HepG2 (cell line): ENCODE data around the gene CITED2. TPM values are rescaled to one million over a fixed set of nuclear protein-coding genes. Genes with fewer than 3 reads are reported as not detected.

ENCODE experiments used
- ATF1 ChIP-seq: IDR thresholded peaks from 2 replicates; pipeline ENCODE4 v1.6.1; 2016; ENCODE audit warnings: mild to moderate bottlenecking, control low read depth
- CERS6 ChIP-seq: sonication (generic); formaldehyde crosslinking; IDR thresholded peaks from 2 replicates; pipeline ENCODE4 v1.5.0; 2020; ENCODE audit warnings: missing genetic modification reagents
- CREB1 ChIP-seq, 2 experiments: fragments of 450-650 bp in 1 of 2; IDR thresholded peaks; 2 replicates each; pipeline ENCODE4 v1.6.1; 2016 to 2017; ENCODE audit warnings: control low read depth in 1 of 2, mild to moderate bottlenecking in 1 of 2, missing compliant biosample characterization in 1 of 2, missing genetic modification characterization in 1 of 2
- HNF1A ChIP-seq, 2 experiments: sonication (generic) in 1 of 2; formaldehyde crosslinking in 1 of 2; IDR thresholded peaks; 2 replicates each; pipeline versions ENCODE4 v1.4.0 to v1.6.1; 2016 to 2020; ENCODE audit warnings: borderline replicate concordance in 1 of 2, low read depth in 1 of 2, mild to moderate bottlenecking in 1 of 2, missing genetic modification reagents in 1 of 2
- NAIF1 ChIP-seq: sonication (generic); formaldehyde crosslinking; IDR thresholded peaks from 2 replicates; pipeline ENCODE4 v1.5.0; 2020; ENCODE audit warnings: mild to moderate bottlenecking, missing genetic modification reagents, borderline replicate concordance
- PHF5A ChIP-seq: IDR thresholded peaks from one replicate; pipeline ENCODE4 v1.6.1; 2018; ENCODE audit warnings: low read depth, missing genetic modification reagents; ENCODE audit not compliant: unreplicated experiment
- PLSCR1 ChIP-seq: sonication (generic); formaldehyde crosslinking; IDR thresholded peaks from 2 replicates; pipeline ENCODE4 v1.5.0; 2020; ENCODE audit warnings: missing genetic modification reagents, mild to moderate bottlenecking, borderline replicate concordance
- PRMT3 ChIP-seq: sonication (generic); formaldehyde crosslinking; IDR thresholded peaks from 2 replicates; pipeline ENCODE4 v1.8.1; 2022; ENCODE audit warnings: low read depth, mild to moderate bottlenecking, moderate library complexity, missing genetic modification reagents, borderline replicate concordance
- REXO4 ChIP-seq: sonication (generic); formaldehyde crosslinking; IDR thresholded peaks from 2 replicates; pipeline ENCODE4 v1.8.0; 2022; ENCODE audit warnings: missing genetic modification reagents, mild to moderate bottlenecking, borderline replicate concordance
- SNAPC2 ChIP-seq: sonication (generic); formaldehyde crosslinking; IDR thresholded peaks from 2 replicates; pipeline ENCODE4 v1.8.1; 2022; ENCODE audit warnings: mild to moderate bottlenecking, missing genetic modification reagents
- TCF7 ChIP-seq: sonication (generic); IDR thresholded peaks from 2 replicates; pipeline ENCODE4 v1.6.1; 2016; ENCODE audit warnings: antibody characterized with exemption, low read depth
- TRAFD1 ChIP-seq: sonication (generic); formaldehyde crosslinking; IDR thresholded peaks from 2 replicates; pipeline ENCODE4 v1.5.1; 2020; ENCODE audit warnings: missing genetic modification reagents, mild to moderate bottlenecking, borderline replicate concordance
- ZBTB42 ChIP-seq: sonication (generic); formaldehyde crosslinking; IDR thresholded peaks from 2 replicates; pipeline ENCODE4 v1.5.0; 2020; ENCODE audit warnings: mild to moderate bottlenecking, missing genetic modification reagents
- ZBTB8A ChIP-seq: sonication (generic); formaldehyde crosslinking; IDR thresholded peaks from 2 replicates; pipeline ENCODE4 v1.4.0; 2020; ENCODE audit warnings: mild to moderate bottlenecking, low read depth, missing genetic modification reagents, borderline replicate concordance
- ZNF576 ChIP-seq: sonication (generic); formaldehyde crosslinking; IDR thresholded peaks from 2 replicates; pipeline ENCODE4 v1.4.0; 2020; ENCODE audit warnings: mild to moderate bottlenecking, missing genetic modification reagents
- ZNF616 ChIP-seq: sonication (generic); formaldehyde crosslinking; IDR thresholded peaks from 2 replicates; pipeline ENCODE4 v1.5.0; 2020; ENCODE audit warnings: low read depth, mild to moderate bottlenecking, missing genetic modification reagents
- ZNF672 ChIP-seq: sonication (generic); formaldehyde crosslinking; IDR thresholded peaks from 2 replicates; pipeline ENCODE4 v1.8.1; 2022; ENCODE audit warnings: missing genetic modification reagents
- ZNF713 ChIP-seq: sonication (generic); formaldehyde crosslinking; IDR thresholded peaks from 2 replicates; pipeline ENCODE4 v1.4.0; 2020; ENCODE audit warnings: mild to moderate bottlenecking, missing genetic modification reagents
- ZNF782 ChIP-seq: sonication (generic); formaldehyde crosslinking; IDR thresholded peaks from 2 replicates; pipeline ENCODE4 v1.4.0; 2020; ENCODE audit warnings: missing genetic modification reagents, mild to moderate bottlenecking, borderline replicate concordance
- ZNF792 ChIP-seq: IDR thresholded peaks from 2 replicates; pipeline ENCODE4 v1.6.1; 2016
- ZNF883 ChIP-seq: sonication (generic); formaldehyde crosslinking; IDR thresholded peaks from 2 replicates; pipeline ENCODE4 v1.5.1; 2020; ENCODE audit warnings: mild to moderate bottlenecking, missing genetic modification reagents; ENCODE audit errors: not compliant biosample characterization
- ZZZ3 ChIP-seq: sonication (generic); formaldehyde crosslinking; IDR thresholded peaks from 2 replicates; pipeline ENCODE4 v1.4.0; 2020; ENCODE audit warnings: missing genetic modification reagents, mild to moderate bottlenecking, borderline replicate concordance
- polyA plus RNA-seq, 8 experiments: library from polyadenylated mRNA; depleted of rRNA in 3 of 8; stranded (reverse) in 7 of 8; unstranded in 1 of 8; fragments of >200 nt; fragmentation: Illumina TruSeq in 4 of 8; extraction: Trizol in 4 of 8; gene quantifications; 2 replicates each; pipeline versions ENCODE4 v1.2.1 to v1.2.3, GENCODE V29; 2011 to 2016; ENCODE audit warnings: low read depth in 4 of 8, missing spikeins in 1 of 8, mixed read lengths in 1 of 8; ENCODE audit not compliant: insufficient read depth in 1 of 8
- total RNA-seq, 5 experiments: library from RNA; depleted of rRNA; stranded (reverse); fragments of >200 nt; fragmentation: Illumina TruSeq; extraction: Trizol; gene quantifications; 2 replicates each; pipeline ENCODE4 v1.2.3, GENCODE V29; 2016; ENCODE audit warnings: low read depth in 1 of 5

Gene CITED2
- total and polyA plus RNA-seq, 2 of the 13 experiments (the other 11 are each of a cell fraction or from before 2014, with no cell fraction given): 17.6 to 57.2 TPM

- no peak for TF ChIP-seq HNF1A (IDR thresholded peaks at IDR 0.05; ENCODE audit: low read depth)
- no peak for TF ChIP-seq HNF1A (CRISPR knock-in tag; IDR thresholded peaks at IDR 0.05; ENCODE audit: borderline replicate concordance)
- no peak for TF ChIP-seq TCF7
- 0 out of 2 replicates have a peak, but pooled peaks have one; percentile 17 for TF ChIP-seq ZBTB42
- TF ChIP-seq ZNF616 (CRISPR knock-in tag): no peak
- TF ChIP-seq ATF1 (CRISPR knock-in tag): no peak
- TF ChIP-seq PLSCR1 (CRISPR knock-in tag): no peak
- TF ChIP-seq ZNF672 (CRISPR knock-in tag): no peak; the same call in 1 of the 2 replicates
- TF ChIP-seq ZBTB8A (CRISPR knock-in tag): no peak
- TF ChIP-seq ZNF883: peak; percentile 17
- TF ChIP-seq ZZZ3 (CRISPR knock-in tag): no peak
- no peak for TF ChIP-seq CREB1 (IDR thresholded peaks at IDR 0.05)
- TF ChIP-seq CREB1 (CRISPR knock-in tag; IDR thresholded peaks at IDR 0.05): no peak
- TF ChIP-seq PRMT3: no peak
- TF ChIP-seq ZNF576 (CRISPR knock-in tag): no peak
- 0 out of 2 replicates have a peak, but pooled peaks have one; percentile 24 for TF ChIP-seq TRAFD1
- no peak for TF ChIP-seq SNAPC2 (CRISPR knock-in tag)
- TF ChIP-seq ZNF782 (CRISPR knock-in tag): no peak
- TF ChIP-seq PHF5A: no peak
- no peak for TF ChIP-seq CERS6 (CRISPR knock-in tag)
- no peak for TF ChIP-seq REXO4 (CRISPR knock-in tag)
- no peak for TF ChIP-seq ZNF792 (CRISPR knock-in tag)
- 0 out of 2 replicates have a peak, but pooled peaks have one; percentile 19 for TF ChIP-seq NAIF1 (CRISPR knock-in tag)
- TF ChIP-seq ZNF713 (CRISPR knock-in tag): 0 out of 2 replicates have a peak, but pooled peaks have one; percentile 3
Observed at GRCh38 chr6:139373928-139374356, 506 bp downstream of the CITED2 start (continued).
